Ectodermal cell (in vitro differentiated cells): Measurements from ENCODE around the gene ERGIC1.

ENCODE experiments used
- H3K27ac ChIP-seq: 2 replicates; pipeline ENCODE4 v1.7.0; 2013; ENCODE audit warnings: mild to moderate bottlenecking, low read depth, low read length; ENCODE audit not compliant: insufficient read depth, poor library complexity, severe bottlenecking
- H3K27me3 ChIP-seq: 2 replicates; pipeline ENCODE4 v1.7.0; 2013; ENCODE audit warnings: mild to moderate bottlenecking, low read length; ENCODE audit not compliant: insufficient read depth, control insufficient read depth, poor library complexity, severe bottlenecking
- H3K36me3 ChIP-seq: one replicate; pipeline ENCODE4 v1.7.0; 2013; ENCODE audit warnings: low read length; ENCODE audit not compliant: control insufficient read depth, insufficient read depth
- H3K4me1 ChIP-seq: one replicate; pipeline ENCODE4 v1.7.0; 2013; ENCODE audit warnings: low read length; ENCODE audit not compliant: control insufficient read depth, insufficient read depth
- H3K4me3 ChIP-seq: 2 replicates; pipeline ENCODE4 v1.7.0; 2013; ENCODE audit warnings: low read depth, low read length, control low read depth; ENCODE audit not compliant: insufficient read depth
- H3K9me3 ChIP-seq: 2 replicates; pipeline ENCODE4 v1.7.0; 2013; ENCODE audit warnings: mild to moderate bottlenecking, low read length, moderate library complexity; ENCODE audit not compliant: control insufficient read depth
- WGBS, 2 experiments: methylation state at CpG; one replicate each; pipeline ENCODE4 v1.1.7; 2013; ENCODE audit warnings: missing lambda C conversion rate in 2 of 2; 5-methylcytosine and 5-hydroxymethylcytosine counted together

ERGIC1 gene

DNA sequence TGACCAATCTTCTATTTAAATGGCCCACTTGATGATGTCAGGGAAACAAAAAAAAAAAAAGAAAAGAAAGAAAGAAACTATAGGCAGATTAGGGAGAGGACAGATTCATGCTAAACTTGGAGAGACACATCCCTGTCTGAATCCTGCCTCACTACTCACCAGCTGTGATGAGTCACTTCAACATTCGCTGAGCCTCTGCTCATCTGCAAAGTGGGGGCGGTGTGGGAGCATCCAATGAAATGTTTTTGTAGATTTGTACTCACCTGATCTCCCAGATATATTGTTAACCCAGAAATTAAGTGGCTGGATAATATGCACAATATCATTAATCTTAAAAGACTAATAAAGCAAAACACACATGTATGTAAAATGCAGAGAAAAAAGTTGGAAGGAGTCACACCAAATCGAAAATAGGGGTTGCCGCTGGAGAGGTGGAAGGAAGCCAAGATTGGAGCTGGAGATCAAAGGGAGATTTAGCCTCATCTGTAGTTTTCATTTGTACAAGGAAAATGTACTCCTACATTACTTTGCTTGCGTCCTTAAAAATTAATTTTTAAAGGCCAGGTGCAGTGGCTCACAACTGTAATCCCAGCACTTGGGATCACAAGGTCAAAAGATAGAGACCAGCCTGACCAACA is 17.0 kb upstream of the ERGIC1 start:
- Histone ChIP-seq H3K4me3 (no peak overlapping the region), H3K27ac (no peak overlapping the region), H3K9me3 (no peaks in the 10 kb centered on the region), H3K36me3 (no peaks in the 10 kb centered on the region), H3K4me1 (no peaks in the 10 kb centered on the region), H3K27me3 (no peaks in the 10 kb centered on the region)
- 80 to 82% methylated on average over 4 to 5 of the region's 5 CpGs for WGBS, 2 experiments

DNA sequence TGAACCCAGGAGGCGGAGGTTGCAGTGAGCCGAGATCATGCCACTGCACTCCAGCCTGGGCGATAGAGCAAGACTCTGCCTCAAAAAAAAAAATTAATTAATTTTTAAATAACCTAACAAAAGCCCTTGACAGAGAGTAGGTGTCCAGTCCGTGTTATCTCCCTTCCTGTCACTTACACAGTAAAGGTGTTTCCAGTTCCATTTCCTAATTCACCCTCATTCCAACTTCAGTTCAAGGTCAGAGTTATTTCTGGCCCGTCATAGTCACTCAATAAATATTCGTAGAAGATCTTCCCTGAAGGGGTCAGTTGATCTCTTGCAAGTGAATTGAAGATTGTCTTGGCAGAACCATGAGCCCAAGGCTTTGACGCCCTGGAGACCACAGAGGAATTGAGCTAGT is 16.4 kb upstream of the ERGIC1 start:
- WGBS, 2 experiments: 96% methylated on average over 7 of the region's 7 CpGs
- H3K27me3 ChIP-seq: no peaks in the 10 kb centered on the region
- H3K36me3 ChIP-seq: no peaks in the 10 kb centered on the region
- no peak overlapping the region for H3K4me3 ChIP-seq
- H3K27ac ChIP-seq: no peak overlapping the region
- no peaks in the 10 kb centered on the region for H3K4me1 ChIP-seq
- H3K9me3 ChIP-seq: no peaks in the 10 kb centered on the region

DNA sequence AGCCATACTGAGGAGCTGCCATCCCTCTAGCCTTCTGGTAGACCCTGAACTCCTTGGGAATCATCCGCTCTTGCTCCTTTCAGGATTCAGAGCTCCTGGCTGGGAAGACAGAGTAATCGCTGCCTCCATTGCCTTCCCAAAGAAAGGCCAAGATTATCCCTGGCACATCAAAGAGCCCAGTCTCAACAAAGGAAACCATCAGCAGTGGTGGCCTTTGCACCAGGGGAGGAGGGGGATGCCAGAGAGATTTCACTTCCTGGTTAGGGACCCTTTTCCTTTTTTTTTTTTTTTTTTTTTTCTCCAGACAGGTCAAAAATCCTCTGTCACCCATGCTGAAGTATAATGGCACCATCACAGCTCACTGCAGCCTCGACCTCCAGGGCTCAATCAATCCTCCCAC is 16.0 kb upstream of the ERGIC1 start:
- Histone ChIP-seq H3K9me3 (no peaks in the 10 kb centered on the region), H3K27ac (no peak overlapping the region), H3K27me3 (no peaks in the 10 kb centered on the region), H3K36me3 (no peaks in the 10 kb centered on the region), H3K4me3 (no peak overlapping the region), H3K4me1 (no peaks in the 10 kb centered on the region)
- WGBS, 2 experiments: 89 to 90% methylated on average over 3 of the region's 3 CpGs

DNA sequence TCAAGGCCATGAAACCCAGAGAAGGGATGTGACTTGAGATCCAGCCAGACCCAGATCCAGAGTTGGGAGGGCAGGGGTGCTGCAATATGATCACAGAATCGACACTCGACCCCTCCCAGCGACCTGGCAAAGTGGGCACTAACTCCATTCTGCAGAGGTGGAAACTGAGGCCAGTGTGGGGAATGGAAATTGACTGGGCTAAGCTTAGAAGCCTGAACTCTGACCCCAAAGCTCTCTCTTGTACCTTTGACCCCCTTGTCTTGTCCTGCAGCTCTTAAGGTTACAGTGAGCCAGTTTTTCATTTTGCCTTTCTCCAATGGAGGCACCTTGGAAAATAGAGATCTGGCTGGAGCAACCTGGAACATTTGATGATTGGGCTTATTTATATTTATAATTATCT is 14.5 kb upstream of the ERGIC1 start:
- Histone ChIP-seq H3K27me3 (no peaks in the 10 kb centered on the region), H3K27ac (no peak overlapping the region), H3K4me1 (no peaks in the 10 kb centered on the region), H3K4me3 (no peak overlapping the region), H3K36me3 (no peaks in the 10 kb centered on the region), H3K9me3 (no peaks in the 10 kb centered on the region)
- WGBS, 2 experiments: 90 to 95% methylated on average over 3 of the region's 3 CpGs

DNA sequence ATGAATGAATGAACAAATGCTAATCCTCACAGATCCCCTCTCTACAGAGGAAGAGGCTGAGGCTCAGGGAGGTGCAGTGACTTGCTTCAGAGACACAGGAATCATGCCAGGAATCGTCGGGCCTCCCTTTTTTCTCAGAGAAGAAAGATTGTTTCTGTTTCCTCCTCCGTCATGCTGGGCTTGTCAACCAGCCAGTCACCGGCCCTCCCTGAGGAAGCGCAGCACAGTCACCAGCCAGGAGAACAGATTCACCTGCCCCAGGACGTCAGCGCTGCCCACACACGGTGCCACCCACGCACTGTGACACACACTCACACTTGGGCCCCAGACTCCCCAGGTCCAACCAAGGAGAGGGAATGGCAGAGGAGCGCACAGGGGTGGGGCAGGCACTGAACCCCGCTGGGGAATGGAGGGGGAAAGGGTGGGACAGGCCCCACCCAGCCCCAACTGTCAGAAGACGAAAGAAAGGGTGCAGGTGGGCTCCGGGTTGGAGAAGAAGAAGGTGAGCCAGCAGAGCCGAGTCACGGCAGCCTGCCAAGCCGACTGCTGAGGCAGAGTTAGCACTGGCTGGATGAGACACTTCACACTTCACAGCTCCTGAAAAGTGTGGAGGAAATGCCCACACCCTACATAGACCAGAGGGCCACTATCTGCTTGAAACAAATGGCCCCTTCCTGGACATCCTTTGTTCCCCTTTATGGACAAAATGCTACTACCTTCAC is 13.8 kb upstream of the ERGIC1 start:
- H3K27me3 ChIP-seq: no peaks in the 10 kb centered on the region
- H3K27ac ChIP-seq: no peak overlapping the region
- no peaks in the 10 kb centered on the region for H3K9me3 ChIP-seq
- no peaks in the 10 kb centered on the region for H3K4me1 ChIP-seq
- WGBS, 2 experiments: 67 to 73% methylated on average over 16 of the region's 16 CpGs
- H3K4me3 ChIP-seq: no peak overlapping the region
- no peaks in the 10 kb centered on the region for H3K36me3 ChIP-seq

DNA sequence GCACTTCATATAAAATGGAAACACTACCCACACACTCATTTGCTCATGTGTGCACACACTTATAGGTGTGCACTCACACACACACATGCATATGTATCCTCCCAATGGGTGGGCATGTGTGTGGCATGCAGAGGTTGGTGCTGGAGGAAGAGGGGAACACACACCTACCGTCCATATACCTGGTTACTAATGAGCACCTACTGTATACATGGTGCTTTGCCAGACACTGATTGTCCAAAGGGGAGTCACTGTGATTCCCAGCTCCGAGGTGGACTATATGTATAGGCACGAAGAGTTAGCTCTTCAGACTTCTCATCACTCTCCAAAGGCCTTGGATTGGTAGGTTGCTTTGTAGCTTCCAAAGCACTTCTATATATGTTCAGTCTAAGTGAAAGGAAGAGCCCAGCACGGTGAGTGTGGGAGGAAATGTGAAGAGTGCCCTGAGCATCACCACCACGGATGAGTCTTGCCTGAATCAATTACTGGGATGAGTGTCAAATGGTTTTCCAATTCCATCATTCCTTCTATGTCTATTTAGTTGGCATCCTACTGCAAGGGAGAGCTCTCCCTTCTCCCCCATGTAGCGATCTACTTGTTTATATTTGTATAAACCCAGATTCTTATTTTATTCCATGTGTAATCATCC is 12.6 kb upstream of the ERGIC1 start:
- Histone ChIP-seq H3K4me1 (no peaks in the 10 kb centered on the region), H3K27me3 (no peaks in the 10 kb centered on the region), H3K27ac (no peak overlapping the region), H3K9me3 (no peaks in the 10 kb centered on the region), H3K36me3 (no peaks in the 10 kb centered on the region), H3K4me3 (no peak overlapping the region)
- 72% methylated on average over 5 to 6 of the region's 6 CpGs for WGBS, 2 experiments

DNA sequence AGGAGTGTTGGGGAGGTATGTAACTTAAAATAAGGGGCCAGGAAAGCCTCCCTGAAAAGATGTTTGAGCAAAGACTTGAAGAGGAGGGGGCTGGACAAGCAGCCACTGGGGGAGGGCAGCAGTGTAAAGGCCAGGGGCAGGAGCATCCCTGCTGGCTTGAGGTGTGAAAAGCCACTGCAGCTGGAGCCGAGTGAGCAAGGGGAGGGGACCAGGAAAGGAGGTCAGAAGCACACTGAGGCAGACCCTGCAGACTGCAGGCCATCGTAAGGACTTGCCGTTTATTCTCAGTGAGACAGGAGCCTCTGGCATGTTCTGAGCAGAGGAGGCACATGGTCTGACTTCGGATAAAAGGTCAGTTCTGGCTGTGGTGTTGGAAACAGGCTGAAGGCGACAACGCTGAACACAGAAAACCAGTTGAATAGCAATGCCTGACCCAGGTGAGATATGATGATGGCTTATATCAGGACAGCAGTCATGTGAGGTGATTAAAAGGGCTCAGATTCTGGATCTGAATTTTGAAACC is 10.2 kb upstream of the ERGIC1 start:
- no peaks in the 10 kb centered on the region for H3K9me3 ChIP-seq
- no peak overlapping the region for H3K4me3 ChIP-seq
- no peak overlapping the region for H3K27ac ChIP-seq
- H3K4me1 ChIP-seq: peaks cover 3% of the 10 kb centered on the region
- H3K36me3 ChIP-seq: no peaks in the 10 kb centered on the region
- 63 to 72% methylated on average over 6 of the region's 6 CpGs for WGBS, 2 experiments
- no peaks in the 10 kb centered on the region for H3K27me3 ChIP-seq

DNA sequence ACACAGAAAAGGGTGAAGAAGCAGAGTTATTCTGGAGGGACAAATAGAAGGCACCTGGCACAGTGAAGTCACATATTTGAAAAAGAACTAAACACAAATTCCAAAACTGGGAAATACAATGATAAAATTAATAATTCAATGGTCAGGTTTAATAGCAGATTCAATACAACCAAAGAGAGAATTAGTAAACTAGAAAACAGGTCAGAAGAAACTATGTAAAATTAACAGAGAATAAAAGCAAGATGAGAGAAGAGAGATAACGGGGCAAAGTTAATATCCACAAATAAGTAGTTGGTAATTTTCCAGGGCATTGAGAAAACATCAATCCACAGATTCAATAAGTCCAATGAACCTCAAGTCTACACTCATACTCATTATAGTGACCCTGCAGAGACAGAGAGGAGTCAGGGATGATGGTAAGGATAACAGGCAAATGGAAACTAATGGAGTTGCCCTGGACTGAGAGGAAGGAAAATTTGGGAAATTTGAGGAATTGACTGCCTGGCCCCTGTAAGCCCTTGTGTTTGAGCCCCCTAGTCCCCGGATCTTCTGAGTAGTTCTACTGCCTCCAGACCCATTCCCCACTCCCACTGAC is 8.3 kb upstream of the ERGIC1 start:
- Histone ChIP-seq H3K36me3 (no peaks in the 10 kb centered on the region), H3K4me3 (no peak overlapping the region), H3K4me1 (peaks cover 3% of the 10 kb centered on the region), H3K9me3 (no peaks in the 10 kb centered on the region), H3K27ac (no peak overlapping the region), H3K27me3 (no peaks in the 10 kb centered on the region)
- 64 to 92% methylated on average over 1 to 2 of the region's 2 CpGs for WGBS, 2 experiments

DNA sequence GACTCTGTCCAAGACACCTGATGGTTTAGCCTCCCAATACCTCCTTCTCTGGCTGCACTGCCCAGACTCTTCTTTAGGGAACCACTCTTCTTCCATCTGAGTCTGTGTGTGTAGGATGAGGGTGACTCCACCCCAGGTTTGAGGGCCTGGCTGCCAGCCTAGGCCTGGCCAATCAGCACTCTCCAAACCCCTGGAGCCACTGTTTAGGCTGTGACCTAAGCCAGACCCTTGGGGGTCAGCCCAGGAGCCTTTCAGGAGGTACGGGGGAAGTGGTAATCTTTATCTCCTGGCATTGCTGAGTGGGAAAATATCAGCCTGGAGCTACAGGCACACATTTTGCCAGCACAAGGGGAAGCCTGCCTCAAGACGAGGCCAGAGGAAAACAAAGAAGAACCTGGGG is 6.2 kb upstream of the ERGIC1 start:
- Histone ChIP-seq H3K9me3 (no peaks in the 10 kb centered on the region), H3K4me3 (no peak overlapping the region), H3K27me3 (no peaks in the 10 kb centered on the region), H3K36me3 (no peaks in the 10 kb centered on the region), H3K4me1 (peaks cover 7% of the 10 kb centered on the region), H3K27ac (no peak overlapping the region)
- WGBS, 2 experiments: 18 to 34% methylated on average over 2 of the region's 2 CpGs

DNA sequence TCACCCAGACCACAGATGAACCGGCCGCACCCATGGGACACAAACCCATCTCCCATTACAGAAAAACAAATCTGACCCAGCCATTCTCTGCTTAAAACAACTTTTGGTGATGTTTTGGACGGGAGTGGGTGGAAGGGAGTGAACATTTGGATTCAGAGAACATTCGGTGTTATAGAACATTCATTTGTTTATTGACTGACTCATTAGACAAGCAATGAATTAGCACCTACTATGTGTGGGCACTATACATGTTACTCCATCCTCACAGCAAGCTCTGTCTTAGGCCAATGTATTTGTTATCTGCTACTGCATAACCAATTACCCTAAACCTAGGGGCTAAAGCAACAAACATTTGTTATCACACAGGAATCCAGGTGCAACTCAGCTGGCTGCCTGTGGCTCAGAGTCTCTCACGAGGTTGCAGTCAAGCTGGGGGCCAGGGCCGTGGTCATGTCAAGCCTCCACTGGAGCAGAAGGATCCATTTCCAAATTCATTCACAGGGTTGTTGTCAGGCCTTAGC is 5.1 kb upstream of the ERGIC1 start:
- Histone ChIP-seq H3K27ac (no peak overlapping the region), H3K4me1 (peaks cover 14% of the 10 kb centered on the region), H3K4me3 (no peak overlapping the region), H3K9me3 (no peaks in the 10 kb centered on the region), H3K36me3 (no peaks in the 10 kb centered on the region), H3K27me3 (no peaks in the 10 kb centered on the region)
- 86 to 90% methylated on average over 6 of the region's 6 CpGs for WGBS, 2 experiments
